GM23248 (cell line): Measurements from ENCODE around the gene STK25. TPM values are rescaled to one million over a fixed set of nuclear protein-coding genes. Genes with fewer than 3 reads are reported as not detected.

Experiments
- DNase-seq: peaks from one replicate; pipeline ENCODE4 v3.0.0-alpha.2; 2015
- H2AFZ ChIP-seq: fragments of 200-600 bp; sonication (generic); 2 replicates; pipeline ENCODE4 v1.6.1; 2016; ENCODE audit warnings: antibody characterized with exemption
- H3F3A ChIP-seq: fragments of 200-600 bp; sonication (generic); 2 replicates; pipeline ENCODE4 v1.6.1; 2016; ENCODE audit warnings: mild to moderate bottlenecking, antibody characterized with exemption, mixed run types; ENCODE audit not compliant: insufficient read depth
- H3K27ac ChIP-seq: fragments of 200-600 bp; sonication (generic); 2 replicates; pipeline ENCODE4 v1.5.1; 2016; ENCODE audit warnings: mild to moderate bottlenecking
- H3K27me3 ChIP-seq: fragments of 200-600 bp; sonication (generic); replicated peaks from 2 replicates; pipeline ENCODE4 v1.6.1; 2016; ENCODE audit warnings: mild to moderate bottlenecking; ENCODE audit not compliant: insufficient read depth
- H3K36me3 ChIP-seq: fragments of 200-600 bp; sonication (generic); 2 replicates; pipeline ENCODE4 v1.6.1; 2016; ENCODE audit warnings: low read depth, mild to moderate bottlenecking
- H3K4me1 ChIP-seq: fragments of 200-600 bp; sonication (generic); 2 replicates; pipeline ENCODE4 v1.6.1; 2016; ENCODE audit warnings: mild to moderate bottlenecking; ENCODE audit not compliant: insufficient read depth
- H3K4me2 ChIP-seq: fragments of 200-600 bp; sonication (generic); one replicate; pipeline ENCODE4 v1.6.1; 2016; ENCODE audit warnings: mild to moderate bottlenecking; ENCODE audit not compliant: unreplicated experiment
- H3K4me3 ChIP-seq: fragments of 200-600 bp; sonication (generic); 2 replicates; pipeline ENCODE4 v1.5.1; 2016; ENCODE audit warnings: mild to moderate bottlenecking
- H3K79me2 ChIP-seq: fragments of 200-600 bp; sonication (generic); 2 replicates; pipeline ENCODE4 v1.6.1; 2016; ENCODE audit warnings: mild to moderate bottlenecking; ENCODE audit not compliant: insufficient read depth
- H3K9ac ChIP-seq: fragments of 200-600 bp; sonication (generic); 2 replicates; pipeline ENCODE4 v1.6.1; 2016; ENCODE audit warnings: mild to moderate bottlenecking
- H3K9me2 ChIP-seq: fragments of 200-600 bp; sonication (generic); 2 replicates; pipeline ENCODE4 v1.6.1; 2016; ENCODE audit warnings: mixed run types, mild to moderate bottlenecking, moderate library complexity; ENCODE audit not compliant: insufficient read depth
- H3K9me3 ChIP-seq: fragments of 200-600 bp; sonication (generic); one replicate; pipeline ENCODE4 v1.6.1; 2017; ENCODE audit warnings: low read depth
- H4K20me1 ChIP-seq: fragments of 200-600 bp; sonication (generic); 2 replicates; pipeline ENCODE4 v1.6.0; 2016; ENCODE audit not compliant: insufficient read depth
- EZH2 ChIP-seq: fragments of 200-600 bp; sonication (generic); IDR thresholded peaks from 2 replicates; pipeline ENCODE4 v1.6.1; 2018; ENCODE audit warnings: antibody characterized with exemption, mild to moderate bottlenecking; ENCODE audit not compliant: insufficient read depth, poor library complexity, severe bottlenecking
- EZH2phosphoT487 ChIP-seq: fragments of 200-600 bp; sonication (generic); IDR thresholded peaks from 2 replicates; pipeline ENCODE4 v1.6.1; 2018; ENCODE audit warnings: antibody characterized with exemption, moderate library complexity, mild to moderate bottlenecking, low read depth; ENCODE audit not compliant: insufficient read depth
- WGBS, 2 experiments: methylation state at CpG; one replicate each; pipeline ENCODE4 v1.1.6; 2015 to 2017; ENCODE audit warnings: low lambda C conversion rate in 2 of 2, low coverage in 1 of 2; ENCODE audit errors: missing lambda C conversion rate in 2 of 2; 5-methylcytosine and 5-hydroxymethylcytosine counted together
- in situ Hi-C: fragments of 300-500 bp; cut with MboI; formaldehyde crosslinking; loops from 2 replicates; pipeline ENCODE4 v1.15.0; 2020
- polyA plus RNA-seq: library from polyadenylated mRNA; unstranded; fragments of >200 nt; fragmentation: Nextera tagmentation; extraction: Ambion mirVana; gene quantifications from 2 replicates; pipeline ENCODE4 v1.2.1, GENCODE V29; 2016
- total RNA-seq: library from RNA; depleted of rRNA; stranded (reverse); fragments of >200 nt; shearing (Covaris generic); gene quantifications from 2 replicates; pipeline ENCODE4 v1.2.3, GENCODE V29; 2014

STK25 gene
- total and polyA plus RNA-seq, 2 experiments from 2014 or later, result 120 to 239 TPM

- peaks cover 14% of the 10 kb centered on the region for H4K20me1 ChIP-seq
These were observed 3.2 kb downstream of the STK25 start for GRCh38 chr2:241505086-241505780.

GRCh38 chr2:241503776-241504392 lies 4.5 kb downstream of the STK25 start:
- H3K4me3 ChIP-seq, result no peak overlapping the region
- H3K9ac ChIP-seq, result no peak overlapping the region
- no peak overlapping the region for H3K27ac ChIP-seq
- H3K4me1 ChIP-seq, result no peaks in the 10 kb centered on the region
- no peak overlapping the region for H2AFZ ChIP-seq
- no peak for TF ChIP-seq EZH2
- no peak for TF ChIP-seq EZH2phosphoT487
- in situ Hi-C loops, result no loop called here
- H3K36me3 ChIP-seq, result no peaks in the 10 kb centered on the region
- H3K79me2 ChIP-seq, result peaks cover 82% of the 10 kb centered on the region
- no peaks in the 10 kb centered on the region for H3K27me3 ChIP-seq
- H3K9me2 ChIP-seq, result no peaks in the 10 kb centered on the region
- no peak overlapping the region for H3K4me2 ChIP-seq
- no peaks in the 10 kb centered on the region for H3K9me3 ChIP-seq
- 80% methylated on average over 12 of the region's 12 CpGs for WGBS, 2 experiments
- peaks cover 18% of the 10 kb centered on the region for H4K20me1 ChIP-seq
- no peak for DNase-seq
- no peaks in the 10 kb centered on the region for H3F3A ChIP-seq

More at GRCh38 chr2:241505086-241505780, 3.2 kb downstream of the STK25 start:
- DNase-seq, result no peak
- Histone ChIP-seq H3K27ac (no peak overlapping the region), H3K36me3 (no peaks in the 10 kb centered on the region), H3K4me1 (no peaks in the 10 kb centered on the region), H3K4me3 (no peak overlapping the region), H3K9me3 (no peaks in the 10 kb centered on the region), H3K9me2 (no peaks in the 10 kb centered on the region), H3F3A (no peaks in the 10 kb centered on the region), H3K79me2 (peaks cover 77% of the 10 kb centered on the region), H3K9ac (no peak overlapping the region), H2AFZ (no peak overlapping the region), H3K4me2 (no peak overlapping the region), H3K27me3 (no peaks in the 10 kb centered on the region)
- TF ChIP-seq EZH2phosphoT487, result no peak
- TF ChIP-seq EZH2, result no peak
- WGBS, 2 experiments, result 81 to 82% methylated on average over 15 of the region's 15 CpGs
- in situ Hi-C loops, result no loop called here

GRCh38 chr2:241502281-241502680 lies 6.1 kb downstream of the STK25 start:
- Histone ChIP-seq H2AFZ (no peak overlapping the region), H3K9me3 (no peaks in the 10 kb centered on the region), H4K20me1 (peaks cover 18% of the 10 kb centered on the region), H3K79me2 (peaks cover 75% of the 10 kb centered on the region), H3K9ac (no peak overlapping the region), H3K4me1 (no peaks in the 10 kb centered on the region), H3K4me3 (no peak overlapping the region), H3K4me2 (no peak overlapping the region), H3K36me3 (no peaks in the 10 kb centered on the region), H3F3A (no peaks in the 10 kb centered on the region), H3K9me2 (no peaks in the 10 kb centered on the region), H3K27ac (no peak overlapping the region), H3K27me3 (no peaks in the 10 kb centered on the region)
- no peak for TF ChIP-seq EZH2
- TF ChIP-seq EZH2phosphoT487, result no peak
- DNase-seq, result no peak
- 98 to 100% methylated on average over 11 of the region's 11 CpGs for WGBS, 2 experiments
- in situ Hi-C loops, result no loop called here

DNA sequence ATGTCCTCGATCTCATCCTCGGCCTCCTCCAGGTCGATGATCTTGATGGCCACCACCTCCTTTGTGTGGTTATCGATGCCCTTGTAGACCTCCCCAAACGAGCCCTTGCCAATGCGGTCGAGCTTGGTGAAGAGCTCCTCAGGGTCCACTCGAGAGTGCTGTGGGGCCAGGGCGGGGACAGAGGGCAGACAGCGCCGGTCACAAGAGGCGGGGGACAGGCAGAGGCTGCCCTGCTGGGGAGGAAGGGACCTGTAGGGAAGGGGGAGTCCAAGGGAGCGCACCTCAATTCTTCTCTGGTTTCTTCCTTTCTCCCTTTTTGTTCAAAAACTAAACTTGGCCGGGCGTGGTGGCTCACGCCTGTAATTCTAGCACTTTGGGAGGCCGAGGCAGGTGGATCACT lies 6.8 kb downstream of the STK25 start:
- Histone ChIP-seq H3K9ac (no peak overlapping the region), H3K79me2 (peaks cover 68% of the 10 kb centered on the region), H3K27ac (no peak overlapping the region), H3K4me3 (no peak overlapping the region), H2AFZ (no peak overlapping the region), H4K20me1 (peaks cover 17% of the 10 kb centered on the region), H3K4me1 (no peaks in the 10 kb centered on the region), H3K36me3 (no peaks in the 10 kb centered on the region), H3F3A (no peaks in the 10 kb centered on the region), H3K4me2 (no peak overlapping the region), H3K9me2 (no peaks in the 10 kb centered on the region), H3K9me3 (no peaks in the 10 kb centered on the region), H3K27me3 (no peaks in the 10 kb centered on the region)
- DNase-seq, result no peak
- in situ Hi-C loops, result no loop called here
- WGBS, 2 experiments, result 90 to 92% methylated on average over 16 to 17 of the region's 17 CpGs
- TF ChIP-seq EZH2 (no peak), EZH2phosphoT487 (no peak)
